ENCODE measurements around the gene LRP11.

- TF ChIP-seq CTCF (IDR thresholded peaks at IDR 0.05), result no peak
- TF ChIP-seq POLR2A (IDR thresholded peaks at IDR 0.05), result no peak
These were observed 26.5 kb upstream of the LRP11 start for GRCh38 chr6:149890629-149891045.
